HFFc6 (cell line): ENCODE data around the gene CLTB. TPM values are rescaled to one million over a fixed set of nuclear protein-coding genes. Genes with fewer than 3 reads are reported as not detected.

Source experiments
- DNase-seq: peaks from one replicate; pipeline ENCODE4 v3.0.0-alpha.2; 2018
- H3K27ac Mint-ChIP-seq: 2 replicates; pipeline ENCODE4 v1.8.0; 2020; ENCODE audit warnings: mild to moderate bottlenecking, mixed read lengths
- H3K27me3 Mint-ChIP-seq: 2 replicates; pipeline ENCODE4 v1.8.0; 2021; ENCODE audit warnings: mild to moderate bottlenecking, moderate library complexity, mixed read lengths; ENCODE audit not compliant: insufficient read depth
- H3K36me3 Mint-ChIP-seq: 2 replicates; pipeline ENCODE4 v1.8.0; 2021; ENCODE audit warnings: low read depth, mixed read lengths
- H3K4me1 Mint-ChIP-seq: 2 replicates; pipeline ENCODE4 v1.8.0; 2020; ENCODE audit warnings: low read depth, mixed read lengths
- H3K4me3 Mint-ChIP-seq: 2 replicates; pipeline ENCODE4 v1.8.0; 2020; ENCODE audit warnings: mild to moderate bottlenecking, moderate library complexity, mixed read lengths
- H3K9me3 Mint-ChIP-seq: 2 replicates; pipeline ENCODE4 v1.8.0; 2020; ENCODE audit warnings: mild to moderate bottlenecking, mixed read lengths
- total RNA-seq, 6 experiments: library from RNA; stranded (reverse); fragmentation: NEBNext Ultra II Directional; extraction: Animal tissue kit (Norgen Biotek cat#: 25700); gene quantifications; 2 replicates in 1 of 6; 3 replicates in 5 of 6; pipeline ENCODE4 v1.2.3, GENCODE V29; 2021
- TF ChIP-seq, protein P1 (sequence below): fragments of 200-600 bp; sonication (generic); IDR thresholded peaks from 2 replicates; pipeline ENCODE4 v1.5.0; 2021; ENCODE audit warnings: antibody characterized with exemption, mild to moderate bottlenecking

CLTB gene
- total RNA-seq, 6 experiments from 2014 or later, result 178 to 226 (median 202) TPM

DNA sequence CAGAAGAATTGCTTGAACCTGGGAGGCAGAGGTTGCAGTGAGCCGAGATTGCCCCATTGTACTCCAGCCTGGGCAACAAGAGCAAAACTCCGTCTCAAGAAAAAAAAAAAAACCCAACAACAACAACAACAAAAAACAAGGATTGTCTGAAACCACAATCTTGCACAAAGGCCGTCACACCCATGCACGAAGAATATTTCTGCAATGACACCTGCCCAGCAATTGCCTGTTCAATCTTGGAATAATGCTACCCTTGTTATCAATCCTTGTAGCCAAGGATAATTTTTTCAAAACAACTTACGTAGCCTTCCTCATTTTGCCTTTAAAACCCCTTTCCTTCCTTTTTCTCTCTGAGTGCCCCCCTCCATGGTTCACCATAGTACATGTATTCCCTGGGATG, 3.7 kb upstream of the CLTB start:
- Mint-ChIP-seq H3K27ac (no peak overlapping the region), H3K9me3 (0 out of 2 replicates have a peak, but pooled peaks cover 3% of the 10 kb centered on the region), H3K4me1 (peaks cover 13% of the 10 kb centered on the region), H3K4me3 (no peak overlapping the region), H3K36me3 (peaks cover 7% of the 10 kb centered on the region), H3K27me3 (peaks cover 29% of the 10 kb centered on the region)
- no peak for DNase-seq
- TF ChIP-seq, protein P1, sequence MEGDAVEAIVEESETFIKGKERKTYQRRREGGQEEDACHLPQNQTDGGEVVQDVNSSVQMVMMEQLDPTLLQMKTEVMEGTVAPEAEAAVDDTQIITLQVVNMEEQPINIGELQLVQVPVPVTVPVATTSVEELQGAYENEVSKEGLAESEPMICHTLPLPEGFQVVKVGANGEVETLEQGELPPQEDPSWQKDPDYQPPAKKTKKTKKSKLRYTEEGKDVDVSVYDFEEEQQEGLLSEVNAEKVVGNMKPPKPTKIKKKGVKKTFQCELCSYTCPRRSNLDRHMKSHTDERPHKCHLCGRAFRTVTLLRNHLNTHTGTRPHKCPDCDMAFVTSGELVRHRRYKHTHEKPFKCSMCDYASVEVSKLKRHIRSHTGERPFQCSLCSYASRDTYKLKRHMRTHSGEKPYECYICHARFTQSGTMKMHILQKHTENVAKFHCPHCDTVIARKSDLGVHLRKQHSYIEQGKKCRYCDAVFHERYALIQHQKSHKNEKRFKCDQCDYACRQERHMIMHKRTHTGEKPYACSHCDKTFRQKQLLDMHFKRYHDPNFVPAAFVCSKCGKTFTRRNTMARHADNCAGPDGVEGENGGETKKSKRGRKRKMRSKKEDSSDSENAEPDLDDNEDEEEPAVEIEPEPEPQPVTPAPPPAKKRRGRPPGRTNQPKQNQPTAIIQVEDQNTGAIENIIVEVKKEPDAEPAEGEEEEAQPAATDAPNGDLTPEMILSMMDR, result no peak

DNA sequence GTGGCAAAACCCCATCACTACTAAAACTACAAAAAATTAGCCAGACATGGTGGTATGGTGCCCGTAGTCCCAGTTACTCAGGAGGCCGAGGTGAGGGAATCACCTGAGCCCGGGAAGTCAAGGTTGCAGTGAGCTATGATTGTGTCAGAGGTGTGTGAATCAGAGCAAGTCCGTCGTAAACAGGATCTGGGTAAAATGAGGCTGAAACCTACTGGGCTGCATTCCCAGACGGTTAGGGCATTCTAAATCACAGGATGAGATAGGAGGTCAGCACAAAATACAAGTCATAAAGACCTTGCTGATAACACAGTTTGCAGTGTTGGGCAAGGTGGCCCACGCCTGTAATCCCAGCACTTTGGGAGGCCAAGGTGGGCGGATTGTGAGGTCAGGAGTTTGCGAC, 1.9 kb upstream of the CLTB start:
- Mint-ChIP-seq H3K27me3 (peaks cover 27% of the 10 kb centered on the region), H3K4me1 (peaks cover 32% of the 10 kb centered on the region), H3K9me3 (0 out of 2 replicates have a peak, but pooled peaks cover 3% of the 10 kb centered on the region), H3K4me3 (no peak overlapping the region), H3K27ac (no peak overlapping the region), H3K36me3 (peaks cover 8% of the 10 kb centered on the region)
- TF ChIP-seq, protein P1, result no peak
- no peak for DNase-seq

GRCh38 chr5:176416965-176417364, 626 bp upstream of the CLTB start:
- H3K27ac Mint-ChIP-seq, result no peak overlapping the region

GRCh38 chr5:176415240-176415951, 943 bp downstream of the CLTB start:
- DNase-seq, result no peak
- Mint-ChIP-seq H3K27ac (peak overlapping the region; percentile 84), H3K9me3 (no peaks in the 10 kb centered on the region), H3K4me3 (peak overlapping the region; percentile 94), H3K4me1 (peaks cover 59% of the 10 kb centered on the region), H3K27me3 (peaks cover 10% of the 10 kb centered on the region), H3K36me3 (peaks cover 16% of the 10 kb centered on the region)
- TF ChIP-seq, protein P1, result no peak

More at GRCh38 chr5:176416965-176417364, 626 bp upstream of the CLTB start:
- peaks cover 44% of the 10 kb centered on the region for H3K4me1 Mint-ChIP-seq
- TF ChIP-seq, protein P1, result no peak
- peak overlapping the region; percentile 74 for H3K4me3 Mint-ChIP-seq
- 0 out of 2 replicates have a peak, but pooled peaks cover 3% of the 10 kb centered on the region for H3K9me3 Mint-ChIP-seq
- peaks cover 17% of the 10 kb centered on the region for H3K27me3 Mint-ChIP-seq
- no peak for DNase-seq
- peaks cover 8% of the 10 kb centered on the region for H3K36me3 Mint-ChIP-seq

GRCh38 chr5:176414704-176415103, 1.6 kb downstream of the CLTB start:
- TF ChIP-seq, protein P1, result no peak
- peak overlapping the region; percentile 94 for H3K4me3 Mint-ChIP-seq
- peaks cover 59% of the 10 kb centered on the region for H3K4me1 Mint-ChIP-seq
- H3K36me3 Mint-ChIP-seq, result peaks cover 20% of the 10 kb centered on the region
- no peak for DNase-seq
- no peaks in the 10 kb centered on the region for H3K9me3 Mint-ChIP-seq
- peaks cover 6% of the 10 kb centered on the region for H3K27me3 Mint-ChIP-seq
- peak overlapping the region; percentile 84 for H3K27ac Mint-ChIP-seq
